Activated CD4-positive, alpha-beta T cell treated with anti-CD3 and anti-CD28 coated beads, Interleukin-10, Interleukin-2, amounts not matched to agents 100 ng/mL and 50 ng/mL, durations not matched to agents 16 hours and 8 hours (primary cell): ENCODE measurements around the gene EIF4EBP3.

Source experiments
- DNase-seq: peaks from one replicate; pipeline ENCODE4 v3.0.0-alpha.2; 2020

Gene EIF4EBP3

DNA sequence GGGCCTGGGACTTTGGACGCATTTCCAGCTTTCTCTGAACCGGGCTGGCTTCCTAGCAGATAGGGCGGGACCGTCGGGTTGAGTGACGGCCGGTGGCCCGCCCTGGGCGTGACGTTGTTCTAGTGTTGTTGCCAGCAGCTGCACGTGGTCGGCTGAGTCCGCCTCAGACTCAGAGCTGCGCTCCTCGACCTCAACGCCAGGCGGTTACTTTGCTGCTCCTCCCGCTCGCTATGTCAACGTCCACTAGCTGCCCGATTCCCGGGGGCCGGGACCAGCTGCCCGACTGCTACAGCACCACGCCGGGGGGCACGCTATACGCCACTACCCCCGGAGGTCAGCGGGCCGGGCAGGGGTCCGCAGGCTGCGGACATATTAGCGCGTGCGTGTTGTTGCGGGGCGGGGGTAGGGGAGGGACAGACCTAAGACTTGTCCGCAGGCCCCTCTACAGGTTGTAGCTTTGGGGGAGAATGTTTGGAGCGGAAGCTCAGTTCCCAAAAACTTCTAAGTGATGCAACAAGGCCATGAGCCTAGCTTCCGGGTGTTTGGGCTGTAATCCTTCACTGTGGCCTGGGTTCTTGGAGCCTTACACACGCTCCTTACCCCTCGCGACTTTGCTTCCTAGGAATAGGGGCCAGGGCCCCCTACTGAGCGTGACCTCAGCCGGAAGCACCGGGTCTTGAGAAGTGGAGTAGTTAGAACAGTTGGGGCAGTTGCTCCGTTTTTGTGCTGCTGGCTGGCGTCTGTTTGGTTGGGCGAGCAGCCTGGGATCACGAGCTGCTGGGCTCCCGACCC, at the start of gene EIF4EBP3:
TSS of gene EIF4EBP3 (plus strand) at position 155 of the 792 bp plus-strand sequence. CDS start at position 231, 76 bp downstream.
- peak; percentile 89 for DNase-seq

DNA sequence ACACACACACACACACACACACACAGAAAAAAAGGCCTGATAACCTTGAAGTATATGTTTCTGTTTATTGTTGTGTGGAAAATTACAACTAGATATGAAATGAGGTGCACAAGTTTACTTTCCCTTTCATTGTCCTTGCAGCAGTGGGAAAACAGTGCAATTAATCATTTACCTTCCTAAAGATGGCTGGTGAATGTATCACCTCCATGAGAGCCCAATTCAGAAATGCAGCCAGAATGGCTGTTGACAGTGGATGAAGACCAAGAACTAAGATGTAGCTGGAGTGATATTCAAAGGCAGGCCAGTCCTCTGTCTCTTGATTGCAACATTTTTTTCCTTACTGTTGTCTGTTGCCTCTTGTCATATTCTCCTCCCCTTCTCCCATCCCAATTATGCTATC, 49.6 kb upstream of the EIF4EBP3 start:
- DNase-seq, result no peak

DNA sequence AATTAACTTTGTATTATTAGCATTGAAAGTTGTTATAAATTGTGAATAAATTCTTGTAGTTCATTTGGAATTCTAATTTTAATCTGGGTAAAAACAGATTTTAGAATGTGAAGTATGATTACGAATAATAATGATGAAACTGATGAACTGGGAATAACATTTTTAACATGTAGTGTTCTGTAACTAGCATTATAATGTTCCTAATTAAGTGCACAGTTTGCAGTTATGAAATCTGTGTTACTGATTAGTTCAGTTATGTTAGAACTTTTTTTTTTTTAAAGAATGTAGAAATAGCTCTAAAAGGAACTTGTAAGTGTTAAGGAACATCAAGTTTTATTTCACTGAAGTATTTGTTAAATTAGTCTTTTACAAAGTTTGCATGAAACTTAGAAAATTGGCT, 48.9 kb upstream of the EIF4EBP3 start:
- no peak for DNase-seq

DNA sequence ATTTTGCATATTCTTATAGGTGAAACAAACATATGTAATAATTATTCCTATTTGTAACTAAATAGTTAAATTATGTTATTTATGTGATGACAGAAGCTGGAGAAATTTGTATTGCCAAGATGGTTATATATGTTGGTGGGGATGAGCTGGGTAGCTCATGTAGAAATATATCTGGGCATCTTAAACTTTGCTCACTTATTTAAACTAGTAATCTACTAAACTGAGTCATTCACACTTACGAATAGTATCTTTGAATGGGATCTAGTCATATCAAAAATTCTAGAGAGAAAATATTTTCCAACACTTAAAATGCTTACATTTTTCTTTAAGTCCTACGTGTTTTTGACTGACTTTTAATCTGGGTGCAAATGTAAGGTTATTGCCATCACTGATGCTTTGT, 44.6 kb upstream of the EIF4EBP3 start:
- DNase-seq, result peak; percentile 14

DNA sequence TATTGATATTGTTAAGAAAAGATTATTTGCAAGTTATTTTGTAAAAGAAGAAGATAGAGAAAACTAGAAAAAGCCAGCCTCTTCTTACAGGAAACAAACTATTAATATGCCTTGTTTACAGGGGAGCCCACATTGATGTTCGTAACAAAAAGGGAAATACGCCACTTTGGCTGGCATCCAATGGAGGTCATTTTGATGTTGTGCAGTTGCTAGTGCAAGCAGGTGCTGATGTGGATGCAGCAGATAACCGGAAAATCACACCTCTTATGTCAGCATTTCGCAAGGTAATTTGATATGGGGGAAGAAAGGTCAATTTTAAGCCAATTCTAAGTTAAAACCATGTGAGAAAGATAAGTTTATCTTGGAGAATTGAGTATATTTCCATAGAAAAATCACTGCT, 37.6 kb upstream of the EIF4EBP3 start:
- no peak for DNase-seq

DNA sequence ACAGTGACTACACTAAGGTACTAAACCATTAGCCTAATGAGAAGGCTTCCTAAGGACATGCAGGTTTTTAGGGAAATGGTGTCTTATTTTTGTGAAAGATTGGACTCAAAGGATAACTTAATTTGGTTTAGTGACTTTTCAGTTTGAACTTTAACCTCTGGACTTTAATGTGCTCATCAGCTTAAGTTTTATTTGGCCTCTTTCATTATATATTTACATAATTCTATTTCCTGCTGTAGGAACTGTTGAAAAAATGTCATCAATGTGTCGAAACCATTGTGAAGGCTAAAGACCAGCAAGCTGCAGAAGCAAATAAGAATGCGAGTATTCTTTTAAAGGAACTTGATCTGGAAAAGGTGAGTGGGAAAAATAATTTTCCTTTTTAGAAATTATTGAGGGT, 34.3 kb upstream of the EIF4EBP3 start:
- DNase-seq, result no peak

DNA sequence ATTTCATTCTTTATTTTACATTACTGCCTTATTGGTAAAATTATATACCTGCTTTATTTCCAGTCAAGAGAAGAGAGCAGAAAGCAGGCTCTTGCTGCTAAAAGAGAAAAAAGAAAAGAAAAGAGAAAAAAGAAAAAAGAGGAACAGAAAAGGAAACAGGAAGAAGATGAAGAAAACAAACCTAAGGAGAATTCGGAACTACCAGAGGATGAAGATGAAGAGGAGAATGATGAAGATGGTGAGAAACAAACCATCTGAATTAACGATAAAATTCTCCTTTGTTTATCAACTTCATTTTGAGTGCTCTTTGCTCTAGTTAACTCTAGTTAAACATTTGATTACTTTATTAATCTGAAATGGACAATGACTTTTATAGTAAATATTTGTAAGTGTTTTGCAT, 23.5 kb upstream of the EIF4EBP3 start:
- no peak for DNase-seq

DNA sequence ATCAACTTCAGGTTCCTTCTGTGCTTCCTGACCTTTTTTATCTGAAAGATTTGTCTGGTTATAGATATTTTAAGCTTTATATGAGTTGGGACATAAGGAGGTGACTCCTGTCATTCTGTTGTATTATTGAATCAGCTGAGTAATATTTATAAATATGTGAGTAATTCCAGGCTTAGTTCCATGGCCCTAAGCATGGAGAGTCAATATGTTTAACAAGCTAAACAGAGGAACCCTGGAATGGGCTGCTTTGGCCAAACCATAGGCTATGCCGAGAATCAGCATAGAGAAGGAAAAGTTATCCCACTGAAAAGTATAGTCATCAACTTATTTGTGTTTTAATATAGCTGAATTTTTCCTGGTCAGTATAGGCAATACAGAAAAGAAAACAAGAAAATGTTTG, 7.2 kb upstream of the EIF4EBP3 start:
- no peak for DNase-seq

DNA sequence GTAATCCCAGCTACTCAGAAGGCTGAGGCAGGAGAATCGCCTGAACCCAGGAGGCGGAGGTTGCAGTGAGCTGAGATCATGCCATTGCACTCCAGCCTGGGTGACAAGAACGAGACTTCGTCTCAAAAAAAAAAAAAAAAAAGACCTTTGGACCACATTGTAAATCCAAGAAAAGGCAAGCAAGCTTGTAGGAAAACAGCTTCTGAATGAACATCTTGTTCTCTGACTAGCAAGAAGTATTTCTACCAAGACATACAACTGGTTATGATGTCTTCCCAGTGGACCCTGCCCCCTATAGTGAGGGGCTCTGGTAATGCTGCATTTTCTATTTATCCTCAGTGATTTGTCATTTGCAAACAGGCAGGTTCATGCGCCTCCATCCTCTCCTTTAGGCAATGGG, 4.5 kb upstream of the EIF4EBP3 start:
- DNase-seq, result no peak

DNA sequence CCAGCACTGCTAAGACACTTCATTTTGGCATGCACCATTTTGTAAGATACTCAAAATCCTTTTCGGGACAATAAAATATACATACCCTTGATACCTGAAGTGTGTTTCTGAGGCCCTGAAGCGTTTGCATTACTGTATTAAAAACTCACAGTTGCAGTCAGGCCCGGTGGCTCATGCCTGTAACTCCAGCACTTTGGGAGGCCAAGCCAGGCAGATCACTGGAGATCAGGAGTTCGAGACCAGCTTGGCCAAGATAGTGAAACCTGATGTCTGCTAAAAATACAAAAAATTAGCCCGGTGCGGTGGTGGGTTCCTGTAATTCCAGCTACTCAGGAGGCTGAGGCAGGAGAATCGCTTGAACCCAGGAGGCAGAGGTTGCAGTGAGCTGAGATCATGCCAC, 2.5 kb upstream of the EIF4EBP3 start:
- no peak for DNase-seq

DNA sequence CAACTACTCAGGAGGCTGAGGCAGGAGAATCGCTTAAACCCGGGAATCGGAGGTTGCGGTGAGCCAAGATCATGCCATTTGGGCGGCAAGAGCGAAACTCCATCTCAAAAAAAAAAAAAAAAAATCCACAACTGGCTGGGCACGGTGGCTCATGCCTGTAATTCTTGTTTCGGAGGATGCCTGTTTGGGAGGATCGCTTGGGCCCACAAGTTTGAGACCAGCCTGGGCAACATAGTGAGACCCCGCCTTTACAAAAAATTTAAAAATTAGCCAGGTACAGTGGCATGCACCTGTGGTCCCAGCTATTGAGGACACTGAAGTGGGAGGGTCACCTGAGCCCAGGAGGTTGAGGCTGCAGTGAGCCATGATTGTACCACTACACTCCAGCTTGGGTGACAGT, 1.9 kb upstream of the EIF4EBP3 start:
- DNase-seq, result no peak

DNA sequence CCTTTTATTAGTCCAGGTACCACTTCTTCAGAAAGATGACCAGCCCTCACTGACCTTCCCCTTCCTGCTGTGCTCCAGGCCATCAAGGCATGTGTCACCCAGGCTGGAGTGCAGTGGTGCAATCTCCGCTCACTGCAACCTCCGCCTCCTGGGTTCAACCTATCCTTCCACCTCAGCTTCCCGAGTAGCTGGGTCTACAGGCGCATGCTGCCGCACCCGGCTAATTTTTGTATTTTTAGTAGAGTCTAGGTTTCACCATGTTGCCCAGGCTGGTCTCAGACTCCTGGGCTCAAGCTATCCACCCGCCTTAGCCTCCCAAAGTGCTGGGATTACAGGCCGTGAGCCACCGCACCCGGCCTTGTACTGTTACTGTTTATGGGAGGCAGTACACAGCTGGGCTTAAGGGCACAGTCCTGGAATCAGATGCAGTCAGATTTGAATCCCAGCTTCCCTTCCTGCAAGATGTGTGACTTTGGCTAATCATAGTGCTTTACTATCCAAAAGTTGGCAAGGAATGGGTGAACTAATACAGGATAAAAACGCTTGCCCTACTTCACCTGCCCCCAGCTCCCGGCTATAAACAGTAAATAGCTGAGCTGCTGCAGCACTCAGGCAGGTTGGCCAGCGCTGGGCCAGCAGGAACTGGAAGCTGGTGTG, 483 bp upstream of the EIF4EBP3 start:
- no peak for DNase-seq

DNA sequence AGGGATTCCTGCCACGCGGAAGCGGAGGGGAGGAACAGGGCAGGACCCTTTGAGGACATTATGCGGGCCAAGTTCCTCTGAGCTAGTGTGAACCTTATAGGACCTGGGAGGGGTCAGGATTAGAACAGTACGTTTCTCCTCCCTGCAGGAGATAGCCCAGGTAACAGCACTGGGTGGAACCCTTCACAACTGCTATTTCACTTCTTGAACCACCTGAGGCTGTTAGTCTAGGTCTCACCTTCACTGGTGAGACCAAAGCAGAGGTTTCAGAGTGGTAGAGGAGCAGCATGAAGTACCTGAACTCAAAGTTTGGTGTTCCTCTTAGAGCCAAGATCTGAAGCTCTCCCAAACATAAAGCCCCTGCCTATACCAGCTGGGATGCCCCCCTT, 832 bp downstream of the EIF4EBP3 start:
- no peak for DNase-seq

DNA sequence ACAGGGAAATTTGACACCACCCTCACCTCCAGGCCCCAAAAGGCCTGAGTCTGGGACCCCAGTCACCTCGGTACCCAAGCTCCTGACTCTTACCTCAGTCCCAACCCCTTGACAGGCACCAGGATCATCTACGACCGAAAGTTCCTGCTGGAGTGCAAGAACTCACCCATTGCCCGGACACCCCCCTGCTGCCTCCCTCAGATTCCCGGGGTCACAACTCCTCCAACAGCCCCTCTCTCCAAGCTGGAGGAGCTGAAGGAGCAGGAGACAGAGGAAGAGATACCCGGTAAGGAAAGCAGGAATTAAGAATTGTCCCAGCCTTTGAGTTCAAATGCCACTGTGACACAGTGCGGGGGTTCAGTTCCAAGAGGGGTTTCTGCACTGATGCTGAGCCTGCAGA, 1.3 kb downstream of the EIF4EBP3 start:
- DNase-seq, result no peak

DNA sequence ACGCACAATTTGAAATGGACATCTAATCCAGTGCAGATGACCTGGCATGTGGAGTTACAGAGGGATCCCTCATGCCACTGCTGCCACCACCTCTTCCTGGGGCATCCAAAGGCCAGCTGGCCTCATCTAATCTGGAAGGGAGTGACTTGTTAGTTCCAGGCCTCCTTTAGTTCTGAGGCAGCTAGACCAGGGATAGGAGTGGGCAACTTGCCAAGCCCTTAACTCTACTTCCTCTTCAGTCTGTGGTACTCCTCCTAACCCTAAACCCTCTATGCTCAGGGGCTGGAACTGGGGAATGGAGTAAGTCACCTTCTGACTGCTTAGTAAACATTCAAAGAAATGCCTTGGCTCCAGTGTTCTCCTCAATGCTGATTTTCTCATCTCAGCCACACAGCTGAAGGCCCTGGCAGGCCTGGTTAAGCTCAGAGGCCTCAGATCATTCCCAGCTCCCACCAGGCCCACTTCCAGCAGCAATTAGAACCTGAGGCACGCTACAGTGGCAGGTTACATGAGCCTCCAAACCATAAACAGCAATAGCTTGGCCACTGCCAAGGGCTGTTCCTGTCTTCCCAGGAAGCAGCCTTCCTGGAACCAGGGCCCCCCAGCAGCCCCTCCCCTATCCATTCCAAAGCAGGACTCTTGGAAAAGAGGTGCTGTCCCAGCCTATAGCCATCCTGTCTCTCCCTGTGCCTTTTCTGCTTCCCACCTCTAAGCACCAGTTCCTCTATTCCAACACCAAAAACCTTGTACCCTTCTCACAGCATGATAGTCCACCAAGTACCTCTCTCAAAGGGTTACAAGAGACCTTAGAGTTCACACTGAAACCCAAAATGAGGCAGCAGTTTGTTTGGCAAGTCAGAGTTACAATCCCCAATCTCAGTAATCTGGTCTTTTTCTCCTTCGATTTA, 2.0 kb downstream of the EIF4EBP3 start:
- no peak for DNase-seq

DNA sequence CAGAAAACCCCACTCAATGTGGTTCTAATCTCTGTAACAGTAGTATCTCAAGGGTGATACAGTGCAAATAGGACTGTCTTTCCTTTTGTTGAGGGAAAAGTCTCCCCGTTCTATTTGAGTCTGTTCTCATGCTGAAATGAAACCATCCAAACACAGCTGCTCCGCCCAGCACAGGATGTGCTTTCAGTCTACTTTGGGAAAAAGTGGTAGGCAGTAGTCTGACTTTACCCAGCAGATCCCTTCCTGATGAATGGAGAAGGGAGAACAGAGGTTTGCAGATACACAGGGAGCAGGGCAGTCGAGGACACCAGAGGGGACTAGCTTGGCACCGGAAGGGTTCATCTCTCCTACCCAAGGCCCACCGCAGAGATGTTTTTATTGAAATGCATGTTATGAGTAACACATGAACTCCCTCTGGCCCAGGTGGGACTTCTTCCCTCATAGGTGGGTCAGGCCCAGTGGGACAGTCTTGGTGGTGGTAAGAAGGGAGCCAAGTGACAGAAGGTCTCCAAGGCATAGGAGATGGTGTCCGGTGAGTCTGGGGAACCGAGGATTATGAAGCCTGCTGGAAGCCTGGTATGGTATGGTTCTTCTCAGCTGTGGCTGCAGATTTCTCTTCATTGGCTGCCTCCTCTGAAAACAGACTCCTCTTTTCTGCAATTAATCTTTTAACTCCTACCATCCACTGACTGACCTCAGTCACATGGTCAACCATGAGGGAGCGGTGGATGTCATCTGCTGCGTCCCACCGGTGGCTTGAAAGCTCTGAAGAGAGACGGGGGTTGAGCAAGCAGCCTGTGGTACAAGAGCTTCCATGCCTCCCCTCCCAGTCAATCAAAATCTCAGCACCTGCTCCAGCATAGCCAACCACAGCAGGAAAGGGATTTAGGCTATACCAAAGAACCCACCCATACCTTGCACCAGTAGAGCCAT, 3.0 kb downstream of the EIF4EBP3 start:
- DNase-seq, result no peak

DNA sequence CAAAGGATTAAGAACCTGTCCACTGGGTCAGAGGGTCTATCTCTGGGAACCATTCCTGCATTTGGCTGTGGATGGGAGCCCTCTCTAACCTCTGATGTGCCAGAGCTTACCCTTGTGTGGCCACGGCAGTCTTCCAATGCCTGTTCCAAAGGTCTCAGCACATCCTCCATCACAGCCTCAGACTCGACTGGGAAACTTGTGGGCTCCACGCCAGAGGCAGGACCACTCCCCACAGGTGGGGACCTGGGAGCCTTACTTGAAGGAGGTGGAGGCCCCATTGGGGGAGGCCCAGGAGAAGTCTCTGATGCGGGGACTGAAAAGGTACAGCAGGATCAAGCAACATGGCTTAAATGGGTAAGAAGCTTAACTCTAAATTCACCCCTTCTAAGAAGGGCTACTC, 4.4 kb downstream of the EIF4EBP3 start:
- DNase-seq, result no peak

DNA sequence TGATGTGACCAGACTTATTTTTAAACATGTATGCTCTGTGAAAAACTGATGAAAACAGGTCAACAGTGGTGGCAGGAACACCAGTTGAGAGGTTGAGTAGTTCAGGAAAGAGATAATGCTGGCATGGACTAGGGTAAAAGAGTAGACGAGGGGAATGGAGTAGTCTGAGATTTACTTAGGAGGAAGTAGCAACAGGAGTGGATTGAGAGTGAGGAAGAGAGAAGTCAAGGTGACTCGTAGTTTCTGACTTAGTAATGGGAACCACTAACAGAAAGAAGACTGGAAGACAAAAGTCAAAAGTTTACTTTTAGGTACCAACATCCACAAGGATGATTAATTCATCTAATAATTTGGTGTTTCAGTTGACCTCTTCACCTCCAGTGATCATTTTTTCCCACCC, 6.2 kb downstream of the EIF4EBP3 start:
- DNase-seq, result peak; percentile 54

DNA sequence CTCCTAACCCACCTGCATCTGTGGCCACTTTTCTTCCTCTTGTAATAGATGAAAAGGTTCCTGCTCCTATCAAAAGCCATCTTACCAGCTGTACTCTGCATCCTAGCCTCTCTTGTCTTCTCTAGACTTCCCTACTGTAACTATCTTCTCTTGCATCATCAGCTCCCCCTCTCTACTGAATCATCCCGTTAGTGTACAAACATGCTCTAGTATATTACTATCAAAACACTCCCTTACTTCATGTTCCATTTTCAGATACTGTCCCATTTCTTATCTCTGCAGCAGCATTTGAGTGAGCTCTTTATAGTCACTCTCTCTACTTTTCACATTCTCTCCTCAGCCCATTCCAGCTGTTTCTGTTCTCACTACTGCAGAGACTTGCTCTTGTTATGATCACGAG, 7.0 kb downstream of the EIF4EBP3 start:
- DNase-seq, result no peak

DNA sequence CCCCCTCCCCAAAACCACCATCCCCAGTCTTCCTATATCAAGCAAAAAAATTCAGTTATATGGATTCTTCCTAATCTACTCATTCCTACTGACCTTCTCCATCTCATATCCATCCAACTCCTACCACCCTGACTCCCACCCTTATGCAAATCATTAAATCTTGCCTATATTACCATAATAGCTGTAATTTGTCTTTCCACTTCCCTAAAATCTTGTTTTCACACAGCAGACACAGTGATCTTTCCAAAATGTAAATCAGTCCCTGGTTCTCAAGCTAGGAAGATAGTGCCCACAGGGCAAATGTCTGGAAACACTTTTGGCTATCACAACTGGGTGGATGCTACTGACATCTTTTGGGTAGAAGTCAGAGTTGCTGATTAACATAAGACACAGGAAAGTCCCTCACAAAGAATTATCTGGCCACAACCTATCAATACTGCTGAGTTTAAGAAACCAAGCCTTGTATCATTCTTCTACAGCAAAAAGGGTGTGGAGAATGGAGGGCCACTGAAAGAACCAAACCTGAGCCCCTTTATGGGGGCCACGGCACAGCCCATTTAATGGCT, 8.4 kb downstream of the EIF4EBP3 start:
- DNase-seq, result no peak

DNA sequence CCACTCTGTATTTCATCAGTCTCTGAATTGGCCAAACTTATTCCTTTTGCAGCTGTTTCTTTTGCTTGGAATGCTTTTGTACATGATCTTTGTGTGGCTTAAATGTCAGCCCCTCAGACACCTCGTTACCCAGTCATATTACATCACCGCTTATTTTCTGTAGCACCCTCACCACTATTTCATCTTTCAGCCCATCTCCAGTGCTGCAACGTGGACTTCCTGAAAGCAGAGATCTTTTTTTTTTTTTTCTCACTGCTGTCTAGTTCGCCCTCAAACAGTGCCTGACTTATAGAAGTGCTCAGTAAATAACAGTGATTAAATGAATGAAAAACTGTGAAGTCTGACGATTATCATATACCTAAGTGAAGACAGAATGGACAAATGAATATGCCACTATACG, 9.0 kb downstream of the EIF4EBP3 start:
- DNase-seq, result no peak

DNA sequence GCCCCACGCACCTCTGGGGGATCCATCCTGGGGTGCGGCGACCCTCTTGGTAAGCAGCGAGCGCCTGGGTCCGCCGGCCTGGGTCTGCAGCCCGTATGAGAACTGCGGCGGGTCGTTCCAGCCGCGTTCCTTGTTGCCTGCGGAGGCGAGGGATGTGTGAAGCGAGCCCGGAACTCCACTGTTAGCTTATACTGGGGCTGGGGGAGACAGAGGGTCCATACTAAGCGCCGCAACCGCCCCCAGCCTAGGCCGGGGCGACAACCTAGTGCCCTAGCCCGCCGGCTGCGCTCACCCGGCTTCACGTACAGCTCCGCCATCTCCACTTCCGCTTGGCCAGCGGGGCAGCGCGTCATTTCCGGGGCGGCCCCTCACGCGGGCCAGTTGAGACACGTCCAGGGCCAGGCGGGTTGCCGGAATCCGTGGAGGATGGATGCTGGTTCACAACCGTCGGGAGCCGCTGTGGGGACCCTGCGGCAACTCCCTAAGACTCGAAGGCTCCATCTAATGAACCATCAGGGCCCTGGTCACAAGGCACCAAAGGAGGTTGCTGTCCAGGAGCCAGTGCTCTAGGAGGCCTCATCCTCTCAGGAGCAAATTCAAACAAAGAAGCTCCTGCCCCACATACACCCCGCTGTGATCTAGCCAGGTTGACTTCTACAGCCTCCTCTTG, 9.8 kb downstream of the EIF4EBP3 start, which contains the start of gene SRA1:
TSS of gene SRA1 (minus strand) at position 338 of the 670 bp plus-strand sequence. CDS start at position 317, 21 bp downstream.
- peak; percentile 94 for DNase-seq
